Memory B cell (primary cell): ENCODE measurements around the gene ERMARD.

Experiments
- ATAC-seq: fragments of 150-1000 bp; cut with Tn5 transposase; 2 replicates; pipeline ENCODE4 v1.10.0; 2021; ENCODE audit warnings: low read depth, mild to moderate bottlenecking, moderate library complexity
- DNase-seq, 2 donors: peaks; one replicate each; pipeline ENCODE4 v3.0.0; 2022; ENCODE audit warnings: low spot score in 2 of 2
- H3K27ac Mint-ChIP-seq: one replicate; pipeline ENCODE4 v1.8.0; 2022; ENCODE audit warnings: mild to moderate bottlenecking, moderate library complexity, mixed read lengths
- H3K27me3 Mint-ChIP-seq: one replicate; pipeline ENCODE4 v1.8.0; 2022; ENCODE audit warnings: mixed read lengths
- H3K36me3 Mint-ChIP-seq: one replicate; pipeline ENCODE4 v1.8.0; 2022; ENCODE audit warnings: mild to moderate bottlenecking, mixed read lengths
- H3K4me1 Mint-ChIP-seq: one replicate; pipeline ENCODE4 v1.8.0; 2022; ENCODE audit warnings: mixed read lengths
- H3K4me3 Mint-ChIP-seq: one replicate; pipeline ENCODE4 v1.8.0; 2022; ENCODE audit warnings: mild to moderate bottlenecking, moderate library complexity, mixed read lengths
- H3K9me3 Mint-ChIP-seq: one replicate; pipeline ENCODE4 v1.8.0; 2022; ENCODE audit warnings: mixed read lengths

ERMARD gene

GRCh38 chr6:169783401-169783800 is 32.0 kb downstream of the ERMARD start:
- no peaks in the 10 kb centered on the region for H3K9me3 Mint-ChIP-seq
- ATAC-seq (no peak), DNase-seq (no peak)
- H3K27ac Mint-ChIP-seq = no peak overlapping the region
- H3K27me3 Mint-ChIP-seq = no peaks in the 10 kb centered on the region
- no peaks in the 10 kb centered on the region for H3K4me1 Mint-ChIP-seq
- H3K36me3 Mint-ChIP-seq = peaks cover 13% of the 10 kb centered on the region
- no peak overlapping the region for H3K4me3 Mint-ChIP-seq

GRCh38 chr6:169783971-169784820 is 32.8 kb downstream of the ERMARD start:
- H3K9me3 Mint-ChIP-seq = no peaks in the 10 kb centered on the region
- no peak overlapping the region for H3K27ac Mint-ChIP-seq
- no peak overlapping the region for H3K4me3 Mint-ChIP-seq
- no peaks in the 10 kb centered on the region for H3K4me1 Mint-ChIP-seq
- DNase-seq = no peak
- H3K36me3 Mint-ChIP-seq = peaks cover 13% of the 10 kb centered on the region
- no peak for ATAC-seq
- no peaks in the 10 kb centered on the region for H3K27me3 Mint-ChIP-seq

GRCh38 chr6:169784821-169785340 is 33.5 kb downstream of the ERMARD start:
- Mint-ChIP-seq H3K4me1 (peaks cover 3% of the 10 kb centered on the region), H3K36me3 (peaks cover 13% of the 10 kb centered on the region), H3K4me3 (no peak overlapping the region), H3K27ac (no peak overlapping the region), H3K9me3 (no peaks in the 10 kb centered on the region), H3K27me3 (no peaks in the 10 kb centered on the region)
- ATAC-seq (no peak), DNase-seq (no peak)

GRCh38 chr6:169785566-169785965 is 34.1 kb downstream of the ERMARD start:
- H3K4me1 Mint-ChIP-seq = peaks cover 9% of the 10 kb centered on the region

GRCh38 chr6:169786349-169786748 is 34.9 kb downstream of the ERMARD start:
- H3K4me3 Mint-ChIP-seq = no peak overlapping the region
- H3K27me3 Mint-ChIP-seq = peaks cover under 1% of the 10 kb centered on the region
- peaks cover 6% of the 10 kb centered on the region for H3K36me3 Mint-ChIP-seq
- no peak for ATAC-seq
- no peak for DNase-seq
- no peaks in the 10 kb centered on the region for H3K9me3 Mint-ChIP-seq
- no peak overlapping the region for H3K27ac Mint-ChIP-seq
- peaks cover 9% of the 10 kb centered on the region for H3K4me1 Mint-ChIP-seq

More at GRCh38 chr6:169785566-169785965, 34.1 kb downstream of the ERMARD start:
- no peaks in the 10 kb centered on the region for H3K9me3 Mint-ChIP-seq
- no peak overlapping the region for H3K27ac Mint-ChIP-seq
- H3K36me3 Mint-ChIP-seq = peaks cover 10% of the 10 kb centered on the region
- H3K27me3 Mint-ChIP-seq = no peaks in the 10 kb centered on the region
- H3K4me3 Mint-ChIP-seq = no peak overlapping the region
- ATAC-seq (no peak), DNase-seq (no peak)

- Mint-ChIP-seq H3K9me3 (no peaks in the 10 kb centered on the region), H3K4me1 (peaks cover 9% of the 10 kb centered on the region), H3K4me3 (no peak overlapping the region), H3K36me3 (peaks cover 2% of the 10 kb centered on the region), H3K27ac (no peak overlapping the region), H3K27me3 (peaks cover 8% of the 10 kb centered on the region)
- no peak for ATAC-seq
- no peak for DNase-seq
Measured at GRCh38 chr6:169787797-169788196, 36.4 kb downstream of the ERMARD start.

- peaks cover 10% of the 10 kb centered on the region for H3K27me3 Mint-ChIP-seq
- peak overlapping the region; percentile 41 for H3K4me3 Mint-ChIP-seq
- H3K36me3 Mint-ChIP-seq = no peaks in the 10 kb centered on the region
Measured at GRCh38 chr6:169788809-169789145, 37.4 kb downstream of the ERMARD start.

GRCh38 chr6:169789146-169789943 is 37.9 kb downstream of the ERMARD start:
- H3K4me1 Mint-ChIP-seq = peaks cover 9% of the 10 kb centered on the region
- ATAC-seq = no peak
- H3K36me3 Mint-ChIP-seq = no peaks in the 10 kb centered on the region
- H3K27ac Mint-ChIP-seq = no peak overlapping the region
- H3K4me3 Mint-ChIP-seq = peak overlapping the region; percentile 84
- peaks cover 10% of the 10 kb centered on the region for H3K27me3 Mint-ChIP-seq
- H3K9me3 Mint-ChIP-seq = no peaks in the 10 kb centered on the region
- no peak for DNase-seq

More at GRCh38 chr6:169788809-169789145, 37.4 kb downstream of the ERMARD start:
- H3K27ac Mint-ChIP-seq = no peak overlapping the region
- DNase-seq (no peak), ATAC-seq (no peak)
- no peaks in the 10 kb centered on the region for H3K9me3 Mint-ChIP-seq
- H3K4me1 Mint-ChIP-seq = peaks cover 9% of the 10 kb centered on the region

GRCh38 chr6:169789944-169790927 is 38.8 kb downstream of the ERMARD start:
- Mint-ChIP-seq H3K4me3 (peak overlapping the region; percentile 84), H3K4me1 (peaks cover 9% of the 10 kb centered on the region), H3K9me3 (no peaks in the 10 kb centered on the region), H3K27ac (no peak overlapping the region), H3K27me3 (peaks cover 10% of the 10 kb centered on the region), H3K36me3 (no peaks in the 10 kb centered on the region)
- ATAC-seq (peak; percentile 97), DNase-seq (peak; percentile 65 to 75)

GRCh38 chr6:169791721-169792131 is 40.3 kb downstream of the ERMARD start:
- Mint-ChIP-seq H3K36me3 (no peaks in the 10 kb centered on the region), H3K9me3 (no peaks in the 10 kb centered on the region), H3K4me3 (no peak overlapping the region), H3K27ac (no peak overlapping the region), H3K27me3 (peaks cover 10% of the 10 kb centered on the region), H3K4me1 (peaks cover 9% of the 10 kb centered on the region)
- no peak for ATAC-seq
- no peak for DNase-seq

- ATAC-seq (no peak), DNase-seq (no peak)
- peaks cover 10% of the 10 kb centered on the region for H3K27me3 Mint-ChIP-seq
- H3K27ac Mint-ChIP-seq = no peak overlapping the region
- H3K4me3 Mint-ChIP-seq = no peak overlapping the region
- H3K4me1 Mint-ChIP-seq = peaks cover 9% of the 10 kb centered on the region
- H3K9me3 Mint-ChIP-seq = no peaks in the 10 kb centered on the region
- no peaks in the 10 kb centered on the region for H3K36me3 Mint-ChIP-seq
Measured at GRCh38 chr6:169792306-169793015, 41.0 kb downstream of the ERMARD start.

- no peak overlapping the region for H3K27ac Mint-ChIP-seq
- peaks cover 10% of the 10 kb centered on the region for H3K27me3 Mint-ChIP-seq
- ATAC-seq = no peak
- peaks cover 9% of the 10 kb centered on the region for H3K4me1 Mint-ChIP-seq
- H3K36me3 Mint-ChIP-seq = no peaks in the 10 kb centered on the region
- H3K9me3 Mint-ChIP-seq = no peaks in the 10 kb centered on the region
- H3K4me3 Mint-ChIP-seq = no peak overlapping the region
- no peak for DNase-seq
Measured at GRCh38 chr6:169793408-169793807, 42.0 kb downstream of the ERMARD start.
